Airway epithelial cell (primary cell): Measurements from ENCODE around the gene EEF1G. TPM values are rescaled to one million over a fixed set of nuclear protein-coding genes. Genes with fewer than 3 reads are reported as not detected.

ENCODE experiments used
- total RNA-seq: library from RNA; depleted of rRNA; stranded (reverse); fragments of >200 nt; gene quantifications from 2 replicates; pipeline ENCODE4 v1.2.3, GENCODE V29; 2015

The EEF1G gene, protein sequence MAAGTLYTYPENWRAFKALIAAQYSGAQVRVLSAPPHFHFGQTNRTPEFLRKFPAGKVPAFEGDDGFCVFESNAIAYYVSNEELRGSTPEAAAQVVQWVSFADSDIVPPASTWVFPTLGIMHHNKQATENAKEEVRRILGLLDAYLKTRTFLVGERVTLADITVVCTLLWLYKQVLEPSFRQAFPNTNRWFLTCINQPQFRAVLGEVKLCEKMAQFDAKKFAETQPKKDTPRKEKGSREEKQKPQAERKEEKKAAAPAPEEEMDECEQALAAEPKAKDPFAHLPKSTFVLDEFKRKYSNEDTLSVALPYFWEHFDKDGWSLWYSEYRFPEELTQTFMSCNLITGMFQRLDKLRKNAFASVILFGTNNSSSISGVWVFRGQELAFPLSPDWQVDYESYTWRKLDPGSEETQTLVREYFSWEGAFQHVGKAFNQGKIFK
- 2,164 and 2,188 TPM in 2 replicates for total RNA-seq

DNA sequence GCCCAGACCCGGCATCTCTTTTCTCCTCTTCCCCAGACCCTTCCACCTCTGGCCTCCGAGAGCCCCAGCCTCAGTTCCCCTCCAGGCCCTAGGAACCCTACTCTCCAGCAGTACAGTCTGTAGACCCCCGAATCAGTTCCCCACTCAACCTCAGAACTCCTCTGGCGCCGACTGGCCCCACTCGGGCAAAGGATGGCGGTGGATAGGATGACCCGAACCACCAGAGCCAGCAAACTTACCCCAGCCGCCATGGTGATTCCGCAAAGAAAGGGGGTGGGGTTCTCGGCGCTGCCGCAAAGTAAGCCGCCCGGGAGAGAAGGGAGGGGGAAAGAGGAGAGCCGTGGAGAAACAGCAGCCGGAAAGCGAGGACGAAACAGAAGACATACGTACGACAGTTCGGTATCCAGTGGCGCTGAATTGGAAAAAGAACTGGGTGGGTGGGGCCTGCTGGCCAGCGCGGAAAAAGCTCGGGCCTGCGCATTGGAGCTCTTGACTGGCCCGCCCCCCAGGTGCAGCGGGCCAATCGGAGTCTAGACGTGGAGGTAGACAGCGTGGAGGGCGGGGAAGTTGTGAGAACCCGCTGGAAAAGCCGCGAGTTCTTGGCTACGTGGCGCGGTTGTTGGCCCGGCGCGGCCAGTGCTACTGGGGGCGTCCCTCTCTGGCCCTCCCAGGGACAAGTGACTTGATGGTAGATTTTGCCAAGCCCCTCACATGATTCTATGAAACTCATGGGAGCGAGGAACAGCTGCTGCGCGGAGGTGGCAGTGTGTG is at the start of gene EEF1G:
TSS of gene EEF1G (minus strand) at position 300 of the 771 bp plus-strand sequence. CDS start at position 251, 49 bp downstream.

DNA sequence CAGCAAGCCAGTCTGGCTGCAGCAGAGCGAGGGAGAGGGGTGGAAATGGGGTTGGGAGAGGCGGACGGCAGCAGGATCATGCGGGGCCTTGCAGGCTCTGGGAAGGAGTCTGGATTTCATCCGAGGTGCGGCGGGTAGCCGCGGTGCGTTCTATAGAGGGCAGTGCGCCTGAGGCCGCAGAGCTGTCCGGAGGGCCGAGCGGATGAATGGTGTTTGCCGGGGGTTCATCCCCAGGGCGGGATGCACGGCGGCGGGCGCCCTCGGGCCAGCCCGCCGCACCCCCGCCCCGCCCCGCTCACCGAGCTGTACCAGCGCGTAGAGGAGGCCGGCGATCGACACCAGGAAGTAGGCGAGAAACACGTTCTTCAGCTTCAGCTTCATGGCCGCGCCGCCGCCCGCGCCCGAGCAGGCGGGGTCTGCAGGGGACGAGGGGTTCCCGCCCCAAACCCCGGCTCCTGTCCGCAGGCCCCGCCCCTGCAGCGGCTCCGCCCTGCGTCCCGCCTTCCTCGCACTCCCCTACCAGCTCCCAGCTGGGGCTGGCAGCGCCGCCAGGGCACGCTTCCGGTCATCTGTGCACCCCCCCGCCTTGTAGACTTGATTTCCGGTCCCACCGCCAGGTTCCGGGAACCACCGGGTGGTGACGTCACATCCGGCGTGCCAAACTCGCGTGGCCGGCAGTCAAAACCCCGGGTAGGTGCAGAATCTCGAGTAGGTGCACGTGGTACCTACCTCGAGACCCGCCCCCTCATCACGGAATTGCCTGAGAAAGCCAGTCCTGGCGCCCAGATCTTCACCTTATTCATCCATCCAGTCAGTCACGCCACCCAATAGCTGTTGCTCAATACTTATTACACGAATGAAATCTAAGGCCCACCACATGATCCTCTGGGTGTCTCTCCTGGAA is 48.1 kb upstream of the EEF1G start, which contains the start of gene B3GAT3:
TSS of gene B3GAT3 (minus strand) at position 420 of the 904 bp plus-strand sequence. CDS start at position 381, 39 bp downstream.

DNA sequence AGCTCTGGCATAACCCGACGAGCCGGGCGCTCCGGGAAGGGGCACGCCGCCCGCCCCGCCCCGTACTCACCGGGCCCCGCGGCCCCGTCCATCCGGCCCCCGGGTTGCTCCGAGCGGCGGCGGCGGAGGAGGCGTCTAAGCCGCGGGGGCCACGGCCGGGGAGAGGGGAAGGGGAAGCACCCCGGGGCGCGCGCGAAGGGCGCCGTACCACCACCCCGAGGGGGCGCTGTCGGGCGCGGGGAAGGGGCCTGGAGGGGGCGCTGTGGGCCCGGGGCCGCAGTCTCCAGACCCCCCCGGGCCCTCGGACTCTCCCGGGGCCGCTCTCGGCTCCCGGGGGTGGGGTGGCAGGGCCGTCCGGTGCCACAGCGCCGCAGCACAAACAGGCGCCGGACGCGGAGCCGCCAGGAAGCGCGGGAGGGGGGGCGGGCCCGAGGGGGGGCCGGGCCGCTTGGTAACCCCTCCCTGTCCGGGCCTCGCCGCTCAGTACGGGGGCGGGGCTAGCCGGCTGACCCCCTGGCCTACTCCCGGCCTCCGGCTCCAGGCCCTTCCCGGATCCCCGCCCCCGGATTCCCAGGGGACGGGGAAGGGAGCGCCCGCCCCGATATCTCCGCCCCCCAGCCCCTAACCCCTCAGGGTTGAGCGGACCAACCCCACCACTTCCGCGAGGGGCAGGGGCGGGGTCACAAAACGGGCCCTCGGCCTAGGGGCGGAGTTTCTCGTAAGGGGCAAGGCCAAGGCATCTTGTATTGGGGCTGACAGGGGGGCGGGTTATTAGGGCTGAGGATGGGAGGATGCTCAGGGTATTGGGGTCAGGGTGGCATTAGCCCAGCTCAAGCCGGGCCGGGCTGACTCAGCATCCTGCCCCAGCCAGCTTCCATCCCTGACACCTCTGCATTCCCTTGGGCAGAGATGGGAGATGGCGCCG is 38.9 kb upstream of the EEF1G start, which contains the start of the genes EML3 and ROM1:
TSS of gene EML3 (minus strand) at position 410 of the 925 bp plus-strand sequence. CDS start at position 92, 318 bp downstream.
TSS of gene ROM1 (plus strand) at position 892 of the 925 bp plus-strand sequence. CDS start at position 917, 25 bp downstream.

DNA sequence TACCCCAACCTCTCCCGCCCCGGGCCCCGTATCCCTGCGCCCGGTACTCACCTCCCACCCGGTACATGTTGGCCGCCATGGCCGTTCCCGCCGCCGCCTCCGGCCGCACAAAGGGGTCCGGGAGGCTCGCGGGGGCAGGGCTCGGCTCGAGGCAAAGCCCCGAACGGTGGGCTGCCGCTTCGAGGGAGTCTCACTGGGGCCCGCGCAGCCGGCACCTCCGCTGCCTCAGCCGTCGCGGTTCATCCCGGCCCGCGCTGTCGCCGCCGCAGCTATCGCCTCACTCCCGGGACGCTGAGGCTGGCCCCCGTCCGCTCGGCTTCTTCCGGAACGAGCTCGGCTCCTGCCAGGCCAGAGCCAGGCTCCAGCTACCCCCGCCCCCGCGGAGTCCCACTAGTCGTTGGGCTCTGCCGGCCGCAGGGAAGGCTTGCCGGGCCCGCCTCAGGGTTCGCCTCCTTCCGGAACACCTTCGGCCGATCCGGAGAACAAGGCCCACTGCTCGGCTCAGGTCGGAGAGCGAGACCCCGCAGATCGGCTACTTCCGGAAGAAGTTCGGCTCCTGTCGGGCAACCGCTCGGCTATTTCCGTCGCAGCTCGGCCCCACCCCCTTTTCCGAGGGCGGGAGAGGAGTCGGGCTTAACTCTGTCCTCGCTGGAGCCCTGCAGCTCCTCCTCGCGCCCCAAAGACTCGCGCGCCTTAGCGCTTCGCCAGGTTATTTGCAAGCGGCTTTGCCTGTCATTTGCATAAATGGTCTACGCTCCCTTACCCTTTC is 27.9 kb upstream of the EEF1G start, which contains the start of gene MTA2:
TSS of gene MTA2 (minus strand) at position 494 of the 769 bp plus-strand sequence. CDS start at position 79, 415 bp downstream.

DNA sequence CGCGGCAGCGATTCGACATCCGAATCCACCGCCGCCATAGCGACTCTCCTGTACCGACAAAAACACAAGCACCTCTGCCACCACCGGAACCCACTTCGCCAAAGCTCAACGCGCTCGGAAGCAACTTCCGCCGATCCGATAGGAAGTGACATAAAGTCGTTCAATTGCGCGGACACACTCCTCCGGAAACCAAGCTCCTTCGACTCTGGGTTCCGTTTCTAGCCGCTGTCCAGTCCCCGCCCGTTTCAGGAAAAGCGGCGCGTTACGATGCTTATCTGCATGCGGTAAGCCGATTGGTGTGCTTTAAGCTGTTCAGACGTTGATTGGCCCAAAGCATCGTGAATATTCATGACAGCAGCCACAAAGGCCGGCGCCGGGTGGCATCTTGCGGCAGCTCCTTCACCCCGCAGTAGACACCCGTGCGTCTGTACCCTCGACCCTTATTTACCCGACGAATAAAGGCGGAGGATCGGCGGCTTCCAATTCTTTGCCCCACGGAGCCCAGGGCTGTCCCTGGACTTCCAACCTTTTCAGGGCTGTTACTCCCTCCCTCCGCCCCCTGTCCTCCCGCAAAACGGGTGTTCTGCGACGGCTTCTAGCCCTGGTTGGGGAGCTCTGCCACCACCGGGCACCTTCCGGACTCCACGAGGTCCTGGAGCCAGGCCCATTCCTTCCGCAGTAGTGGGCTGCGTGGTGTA is 17.9 kb upstream of the EEF1G start, which contains the start of gene TUT1:
TSS of gene TUT1 (minus strand) at position 76 of the 698 bp plus-strand sequence. CDS start at position 38, 38 bp downstream.

DNA sequence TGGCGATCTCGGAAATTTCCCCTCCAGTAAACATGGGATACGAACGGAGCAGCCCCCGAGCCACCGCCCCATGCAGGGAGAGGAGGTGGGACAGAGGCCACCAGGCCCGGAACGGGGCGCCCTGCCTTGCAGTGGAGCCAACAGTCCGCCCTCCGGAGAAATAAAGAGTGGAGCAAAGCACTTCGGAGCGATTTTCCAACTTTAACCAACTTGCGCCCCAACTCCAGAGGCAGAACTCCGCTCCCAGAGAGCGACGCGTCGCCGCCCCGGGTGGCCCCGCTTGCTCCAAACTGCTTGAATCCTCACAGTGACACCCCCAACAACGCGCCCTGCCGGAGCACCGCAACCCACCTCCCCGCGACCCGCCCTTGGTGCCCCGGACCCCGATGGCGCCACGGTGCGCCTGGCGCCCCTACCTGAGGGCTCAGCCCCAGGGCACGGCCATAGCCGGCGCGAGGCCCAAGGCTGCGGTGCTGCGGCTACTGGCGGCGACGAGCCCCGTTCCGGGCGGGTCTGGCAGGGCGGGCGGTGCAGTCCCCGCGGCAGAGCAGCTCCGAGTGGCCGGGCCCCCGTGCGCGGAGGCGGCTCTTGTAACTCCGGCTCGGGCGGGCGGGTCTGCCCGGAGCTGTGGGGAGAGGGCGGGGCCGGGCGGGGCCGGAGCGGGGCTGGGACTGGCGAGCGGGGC is 27.3 kb downstream of the EEF1G start, which contains the start of gene AHNAK:
TSS of gene AHNAK (minus strand) at position 563 of the 685 bp plus-strand sequence. CDS start 10,708 bp downstream, outside the sequence.

Other genes with a start within 250 kb of the EEF1G start
- not detected in 2 replicates for gene ASRGL1, start 236.4 kb downstream of the EEF1G start, total RNA-seq
- gene SCGB1A1, start 154.9 kb downstream of the EEF1G start, total RNA-seq: not detected in 2 replicates
- 386 and 487 TPM in 2 replicates for gene AHNAK, start 27.1 kb downstream of the EEF1G start, total RNA-seq
- gene TUT1, start 17.6 kb upstream of the EEF1G start, total RNA-seq: 10.3 and 12.6 TPM in 2 replicates
- 126 and 159 TPM in 2 replicates for gene MTA2, start 28.0 kb upstream of the EEF1G start, total RNA-seq
- 20.8 and 25.4 TPM in 2 replicates for gene EML3, start 38.9 kb upstream of the EEF1G start, total RNA-seq
- gene ROM1, start 39.4 kb upstream of the EEF1G start, total RNA-seq: 1.7 and 3.5 TPM in 2 replicates
- 30.2 and 30.4 TPM in 2 replicates for gene B3GAT3, start 48.1 kb upstream of the EEF1G start, total RNA-seq
- gene GANAB, start 72.7 kb upstream of the EEF1G start, total RNA-seq: 146 and 160 TPM in 2 replicates
- gene INTS5, start 79.4 kb upstream of the EEF1G start, total RNA-seq: 30.6 and 31.7 TPM in 2 replicates
- gene C11orf98, start 91.3 kb upstream of the EEF1G start, total RNA-seq: 85.8 and 91.6 TPM in 2 replicates
- 9.3 and 14.3 TPM in 2 replicates for gene CSKMT, start 91.4 kb upstream of the EEF1G start, total RNA-seq
- gene UQCC3, start 97.8 kb upstream of the EEF1G start, total RNA-seq: 18.9 and 26.7 TPM in 2 replicates
- gene LBHD1, start 98.4 kb upstream of the EEF1G start, total RNA-seq: 2.3 and 5.2 TPM in 2 replicates
- 122 and 144 TPM in 2 replicates for gene UBXN1, start 105.2 kb upstream of the EEF1G start, total RNA-seq
- 0.09 and 0.28 TPM in 2 replicates for gene LRRN4CL, start 115.6 kb upstream of the EEF1G start, total RNA-seq
- 59.5 and 69.4 TPM in 2 replicates for gene BSCL2, start 133.5 kb upstream of the EEF1G start, total RNA-seq
- not detected in 2 replicates for gene GNG3, start 133.8 kb upstream of the EEF1G start, total RNA-seq
- gene HNRNPUL2, start 153.6 kb upstream of the EEF1G start, total RNA-seq: 9.7 and 12.8 TPM in 2 replicates
- gene TTC9C, start 154.6 kb upstream of the EEF1G start, total RNA-seq: 10.0 and 17.7 TPM in 2 replicates
- 4.2 and 10.2 TPM in 2 replicates for gene ZBTB3, start 180.3 kb upstream of the EEF1G start, total RNA-seq
- 115 and 116 TPM in 2 replicates for gene POLR2G, start 187.7 kb upstream of the EEF1G start, total RNA-seq
- gene TAF6L, start 197.5 kb upstream of the EEF1G start, total RNA-seq: 18.2 and 18.3 TPM in 2 replicates
- 56.6 and 63.5 TPM in 2 replicates for gene TMEM179B, start 213.5 kb upstream of the EEF1G start, total RNA-seq
- 23.5 and 27.9 TPM in 2 replicates for gene TMEM223, start 218.1 kb upstream of the EEF1G start, total RNA-seq
- 33.6 and 34.0 TPM in 2 replicates for gene NXF1, start 231.5 kb upstream of the EEF1G start, total RNA-seq